HG03442 (cell line): ENCODE results near the gene IL34.
"Not testable (repeated sequence)": the region's sequence is repeated elsewhere in the genome, so short reads cannot be mapped to it uniquely, and the experiment has no call there.

ENCODE experiments used
- ATAC-seq: cut with Tn5 transposase; IDR thresholded peaks from one replicate; pipeline ENCODE4 v1.9.1; 2021; ENCODE audit warnings: mild to moderate bottlenecking, moderate library complexity; ENCODE audit not compliant: unreplicated experiment

IL34 gene

GRCh38 chr16:70646260-70647241 is at the start of gene IL34:
TSS of gene IL34 (plus strand) at chr16:70646559. CDS start at chr16:70646948, 389 bp downstream.
- no peak for ATAC-seq

GRCh38 chr16:70597135-70597835 is 49.1 kb upstream of the IL34 start:
- no peak for ATAC-seq

GRCh38 chr16:70598937-70599503 is 47.3 kb upstream of the IL34 start:
- no peak for ATAC-seq

DNA sequence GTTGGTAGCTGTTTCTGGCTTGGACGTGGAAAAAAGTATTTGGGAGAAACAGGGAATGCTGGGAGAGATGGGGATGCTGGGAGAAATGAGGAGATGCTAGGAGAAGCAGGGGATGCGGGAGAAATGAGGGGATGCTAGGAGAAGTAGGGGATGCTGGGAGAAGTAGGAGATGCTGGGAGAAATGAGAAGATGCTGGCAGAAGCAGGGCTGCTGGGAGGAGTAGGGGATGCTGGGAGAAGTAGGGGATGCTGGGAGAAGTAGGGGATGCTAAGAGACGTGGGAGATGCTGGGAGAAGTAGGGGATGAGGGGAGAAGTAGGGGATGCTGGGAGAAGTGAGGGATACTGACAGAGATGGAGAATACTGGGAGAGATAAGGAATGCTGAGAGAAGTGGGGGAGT is 45.6 kb upstream of the IL34 start:
- ATAC-seq = no peak

DNA sequence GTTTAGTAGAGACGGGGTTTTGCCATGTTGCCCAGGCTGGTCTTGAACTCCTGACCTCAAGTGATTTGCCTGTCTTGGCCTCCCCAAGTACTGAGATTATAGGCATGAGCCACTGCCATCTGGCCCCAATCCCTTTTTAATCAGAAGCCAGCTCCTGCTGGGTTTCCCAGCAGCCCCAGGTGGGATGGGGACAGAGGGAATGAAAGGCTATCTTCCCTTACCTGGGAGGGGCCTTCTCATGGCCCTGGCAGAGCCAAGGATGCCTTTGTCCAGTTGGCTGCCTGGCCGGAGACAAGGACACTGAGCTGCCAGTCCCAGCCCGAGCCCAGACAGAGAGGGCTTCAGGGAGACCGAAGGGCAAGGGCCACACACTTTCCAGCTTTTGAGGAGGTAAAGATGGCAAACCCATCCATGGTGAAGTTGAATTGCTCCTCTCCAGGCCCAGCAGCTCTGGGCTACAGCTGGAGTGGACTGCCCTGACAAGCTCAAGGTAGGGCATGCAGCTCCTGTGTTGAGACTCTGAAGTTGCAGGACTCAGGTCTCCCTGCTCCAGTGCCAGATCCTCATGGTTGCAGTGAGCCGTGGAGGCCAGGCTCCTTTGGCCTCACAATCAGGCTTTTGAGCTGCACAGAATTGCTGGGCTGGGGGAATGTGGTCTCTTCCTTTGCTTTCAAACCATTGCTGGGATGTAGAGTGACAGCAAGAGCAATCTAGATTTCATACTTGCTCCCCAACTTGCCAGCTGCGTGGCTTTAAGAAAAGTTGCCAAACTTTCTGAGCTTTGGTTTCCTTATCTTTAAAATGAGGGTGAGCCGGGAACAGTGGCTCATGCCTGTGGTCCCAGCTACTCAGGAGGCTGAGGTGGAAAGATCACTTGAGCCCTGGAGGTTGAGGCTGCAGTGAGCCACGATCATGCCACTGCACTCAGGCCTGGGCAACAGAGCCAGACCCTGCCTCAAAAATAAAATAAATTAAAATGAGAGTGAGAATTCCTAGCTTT is 44.5 kb upstream of the IL34 start:
- ATAC-seq = no peak

DNA sequence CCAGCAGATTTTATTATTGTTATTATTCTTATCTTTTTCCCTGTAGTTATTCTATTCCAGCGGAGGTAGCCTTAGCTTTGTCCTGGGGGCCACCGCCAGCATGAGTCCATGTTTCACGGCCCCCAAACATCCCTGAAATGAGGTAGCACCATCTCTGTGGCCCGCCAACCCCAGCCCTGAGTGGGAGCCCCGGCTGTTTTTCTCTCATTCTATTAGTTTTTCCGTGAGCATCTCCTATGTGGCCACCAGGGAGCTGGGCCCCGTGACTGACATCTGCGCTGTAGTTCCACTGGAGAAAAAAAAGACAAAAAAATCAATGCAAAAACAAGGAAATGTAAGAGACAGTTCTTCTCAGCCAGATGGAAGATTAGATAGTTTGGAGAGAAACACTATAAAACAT is 43.5 kb upstream of the IL34 start:
- no peak for ATAC-seq

GRCh38 chr16:70604407-70605282 is 41.7 kb upstream of the IL34 start:
- ATAC-seq = no peak

- ATAC-seq = no peak
Observed at GRCh38 chr16:70605283-70605657, 41.1 kb upstream of the IL34 start.

GRCh38 chr16:70608521-70608920 is 37.8 kb upstream of the IL34 start:
- no peak for ATAC-seq

DNA sequence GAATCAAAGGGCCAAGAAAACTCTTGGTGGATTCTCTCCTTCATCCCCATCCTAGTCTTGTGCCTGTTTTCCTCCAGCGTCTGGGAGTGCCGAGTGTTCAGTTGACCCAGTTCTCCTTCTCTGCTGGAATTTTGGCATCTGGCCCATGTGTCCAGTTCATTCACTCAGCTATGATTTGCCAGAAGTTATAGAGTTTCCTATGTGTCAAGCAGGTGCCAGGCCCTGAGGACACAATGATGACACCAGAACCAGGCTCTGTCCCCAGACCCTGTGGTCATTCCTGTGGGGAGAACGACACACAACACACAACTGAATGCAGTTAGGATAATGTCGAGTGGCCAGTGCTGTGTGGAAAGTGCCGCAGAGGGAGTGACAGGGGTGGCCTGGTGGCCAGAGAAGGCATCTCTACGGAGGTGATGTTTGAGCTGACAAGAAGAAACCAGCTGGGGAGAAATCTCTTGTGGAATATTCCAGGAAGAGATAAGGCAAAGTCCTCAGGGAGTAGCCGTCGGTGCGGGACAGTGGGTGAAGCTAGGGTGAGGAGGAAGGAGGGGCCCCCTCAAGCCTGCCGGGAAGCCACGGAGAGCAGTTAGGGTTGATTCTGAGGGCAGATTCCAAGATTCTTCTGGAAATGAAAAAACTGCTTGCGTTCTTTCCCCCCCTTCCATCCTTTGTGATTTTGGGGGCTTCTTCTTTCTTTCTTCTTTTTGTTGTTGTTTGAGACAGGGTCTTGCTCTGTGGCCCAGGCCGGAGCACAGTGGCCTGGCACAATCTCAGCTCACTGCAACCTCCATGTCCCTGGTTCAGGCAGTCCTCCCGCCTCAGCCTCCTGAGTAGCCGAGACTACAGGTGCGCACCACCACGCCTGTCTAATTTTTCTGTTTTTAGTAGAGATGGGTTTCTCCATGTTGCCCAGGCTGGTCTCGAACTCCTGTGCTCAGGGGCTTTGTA is 35.8 kb upstream of the IL34 start:
- no peak for ATAC-seq

- ATAC-seq = no peak
Observed at GRCh38 chr16:70611224-70611598, 35.1 kb upstream of the IL34 start.

- ATAC-seq = no peak
Observed at GRCh38 chr16:70611785-70612303, 34.5 kb upstream of the IL34 start.

DNA sequence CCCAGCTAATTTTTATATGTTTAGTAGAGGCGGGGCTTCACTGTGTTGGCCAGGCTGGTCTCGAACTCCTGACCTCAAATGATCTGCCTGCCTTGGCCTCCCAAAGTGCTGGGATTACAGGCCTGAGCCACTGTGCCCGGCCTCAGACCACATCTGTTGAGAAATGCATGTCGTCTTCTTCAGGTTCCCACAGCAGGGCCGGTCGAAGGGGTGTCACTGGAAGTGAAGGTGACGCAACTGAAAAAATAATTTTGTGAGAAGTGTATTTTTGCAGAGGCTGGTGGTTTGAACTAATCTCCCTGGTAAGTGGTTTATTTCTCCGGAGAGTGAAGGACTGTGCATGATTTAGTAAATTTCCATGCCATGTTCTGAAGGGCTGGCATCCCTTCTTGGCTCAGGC is 33.4 kb upstream of the IL34 start:
- no peak for ATAC-seq

DNA sequence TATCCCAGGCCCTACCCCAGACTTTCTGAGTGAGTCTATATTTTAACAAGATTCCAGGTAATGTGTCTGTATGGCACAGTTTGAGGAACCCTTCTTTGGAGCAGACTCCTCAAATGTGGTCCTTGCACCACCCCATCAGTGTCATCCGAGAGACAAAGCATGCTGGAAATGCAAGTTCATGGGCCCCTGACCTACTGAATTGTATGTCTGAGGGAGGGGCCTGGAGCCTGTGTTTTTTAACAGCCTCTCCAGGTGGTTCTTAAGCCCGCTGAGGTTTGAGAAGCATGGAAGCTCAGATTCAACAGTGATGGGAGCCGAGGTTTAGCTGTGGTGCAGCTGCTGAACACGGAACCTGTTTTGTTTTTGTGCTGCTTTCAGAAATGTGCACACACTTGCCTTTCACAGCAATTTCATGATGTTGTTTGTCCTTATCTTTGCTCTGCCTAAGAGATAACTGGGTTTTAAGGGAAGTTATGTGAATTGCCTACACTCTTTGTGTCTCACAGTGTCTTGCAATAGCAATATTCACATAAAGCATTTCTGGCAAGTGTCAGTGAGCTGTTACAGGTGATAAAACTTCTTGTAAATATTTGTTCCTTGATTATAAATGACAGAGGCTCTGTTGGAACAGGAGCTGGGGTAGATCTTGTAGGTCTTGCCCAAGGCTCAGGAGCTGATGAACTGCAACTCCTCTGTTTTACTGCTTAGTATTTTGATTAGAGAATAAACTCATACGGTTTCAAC is 32.0 kb upstream of the IL34 start:
- ATAC-seq = no peak

- no peak for ATAC-seq
Observed at GRCh38 chr16:70615945-70616344, 30.4 kb upstream of the IL34 start.

- ATAC-seq = not testable (repeated sequence)
Observed at GRCh38 chr16:70621864-70622263, 24.5 kb upstream of the IL34 start.

DNA sequence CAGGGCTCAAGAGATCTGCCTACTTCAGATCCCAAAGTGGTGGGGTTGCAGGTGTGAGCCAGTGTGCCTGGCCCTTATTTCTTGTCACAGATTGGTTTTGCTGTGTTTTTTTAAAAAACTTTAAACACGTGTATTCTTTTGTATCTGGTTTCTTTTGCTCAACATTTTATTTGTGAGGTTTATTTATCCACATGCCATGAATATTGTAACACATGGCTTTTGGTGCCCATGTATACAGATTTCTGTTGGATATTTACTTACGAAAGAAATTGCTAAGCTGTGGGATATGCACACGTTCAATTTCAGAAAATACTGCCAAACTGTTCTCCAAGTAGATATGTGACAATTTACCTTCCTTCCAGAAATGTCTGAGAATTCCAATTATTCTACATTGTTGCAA is 18.7 kb upstream of the IL34 start:
- ATAC-seq = no peak
